GM19025 (cell line): Measurements from ENCODE around the gene CUEDC1.

Source experiments
- ATAC-seq: cut with Tn5 transposase; IDR thresholded peaks from one replicate; pipeline ENCODE4 v1.9.1; 2021; ENCODE audit warnings: mild to moderate bottlenecking, low read depth, moderate library complexity; ENCODE audit not compliant: unreplicated experiment

The CUEDC1 gene

GRCh38 chr17:57868910-57869616 is 86.1 kb downstream of the CUEDC1 start:
- ATAC-seq: no peak

- ATAC-seq: no peak
Measured at GRCh38 chr17:57868007-57868909, 87.0 kb downstream of the CUEDC1 start.

- ATAC-seq: no peak
Measured at GRCh38 chr17:57867126-57867525, 88.1 kb downstream of the CUEDC1 start.

- ATAC-seq: no peak
Measured at GRCh38 chr17:57866723-57867122, 88.5 kb downstream of the CUEDC1 start.

GRCh38 chr17:57866319-57866718 is 88.9 kb downstream of the CUEDC1 start:
- ATAC-seq: no peak

GRCh38 chr17:57864273-57864672 is 90.9 kb downstream of the CUEDC1 start:
- ATAC-seq: no peak

GRCh38 chr17:57862694-57863667 is 92.2 kb downstream of the CUEDC1 start:
- ATAC-seq: no peak

GRCh38 chr17:57861790-57862693 is 93.2 kb downstream of the CUEDC1 start:
- ATAC-seq: no peak

GRCh38 chr17:57861000-57861789 is 94.0 kb downstream of the CUEDC1 start:
- ATAC-seq: no peak

GRCh38 chr17:57860414-57860999 is 94.7 kb downstream of the CUEDC1 start:
- no peak for ATAC-seq

GRCh38 chr17:57859601-57860413 is 95.4 kb downstream of the CUEDC1 start:
- no peak for ATAC-seq

- no peak for ATAC-seq
Measured at GRCh38 chr17:57858838-57859237, 96.4 kb downstream of the CUEDC1 start.

GRCh38 chr17:57856792-57857620 is 98.2 kb downstream of the CUEDC1 start:
- ATAC-seq: no peak

GRCh38 chr17:57855391-57856035 is 99.7 kb downstream of the CUEDC1 start:
- ATAC-seq: no peak

- no peak for ATAC-seq
Measured at GRCh38 chr17:57853695-57854094, 101.5 kb downstream of the CUEDC1 start.

- ATAC-seq: no peak
Measured at GRCh38 chr17:57852955-57853328, 102.3 kb downstream of the CUEDC1 start.
